NCI-H2196 (cell line): ENCODE measurements around the gene RAB3B.
"Not testable (repeated sequence)": the region's sequence is repeated elsewhere in the genome, so short reads cannot be mapped to it uniquely, and the experiment has no call there.

Source experiments
- DNase-seq: peaks from one replicate; lab custom pipeline; 2025; ENCODE audit not compliant: unreplicated experiment; lab: John Stamatoyannopoulos, UW

RAB3B gene

GRCh38 chr1:51875836-51876235, 114.7 kb downstream of the RAB3B start:
- DNase-seq, result no peak

- DNase-seq, result no peak
Observed at GRCh38 chr1:51875291-51875772, 115.2 kb downstream of the RAB3B start.

- DNase-seq, result not testable (repeated sequence)
Observed at GRCh38 chr1:51873270-51873669, 117.2 kb downstream of the RAB3B start.

GRCh38 chr1:51871351-51871975, 119.0 kb downstream of the RAB3B start:
- no peak for DNase-seq

GRCh38 chr1:51870603-51871350, 119.7 kb downstream of the RAB3B start:
- DNase-seq, result no peak

GRCh38 chr1:51867479-51868232, 122.8 kb downstream of the RAB3B start:
- no peak for DNase-seq

- DNase-seq, result no peak
Observed at GRCh38 chr1:51863384-51863783, 127.1 kb downstream of the RAB3B start.

- no peak for DNase-seq
Observed at GRCh38 chr1:51861669-51862068, 128.8 kb downstream of the RAB3B start.

GRCh38 chr1:51859735-51860134, 130.8 kb downstream of the RAB3B start:
- DNase-seq, result no peak

GRCh38 chr1:51859333-51859732, 131.2 kb downstream of the RAB3B start:
- DNase-seq, result no peak

- DNase-seq, result no peak
Observed at GRCh38 chr1:51858892-51859291, 131.6 kb downstream of the RAB3B start.
